ENCODE data around the gene GPR153. TPM values are rescaled to one million over a fixed set of nuclear protein-coding genes. Genes with fewer than 3 reads are reported as not detected.

GPR153 gene
- total RNA-seq, 2 donors from 2014 or later: 2.3 to 4.9 TPM

GRCh38 chr1:6275826-6276782 is 15.2 kb upstream of the GPR153 start:
- H3K27ac ChIP-seq: no peak overlapping the region
- H3K4me1 ChIP-seq: no peaks in the 10 kb centered on the region
- TF ChIP-seq POLR2A (IDR thresholded peaks at IDR 0.05): no peak
- no peak for TF ChIP-seq CTCF (IDR thresholded peaks at IDR 0.05)
- H3K9me3 ChIP-seq: no peaks in the 10 kb centered on the region
- no peak overlapping the region for H3K4me3 ChIP-seq
- ATAC-seq (peak; percentile 29), DNase-seq (peak in 3 of 4 donors; percentile 22 to 32 (median 30))
- no peaks in the 10 kb centered on the region for H3K36me3 ChIP-seq (replicated peaks in 1 of 2; ENCODE audit: insufficient read depth in 1 of 2, low read depth in 2 of 2)
- WGBS, 2 donors: 73 to 82% methylated on average over 28 to 35 of the region's 35 CpGs
- intact Hi-C loops (cut with DNase I): no loop called here
- no peaks in the 10 kb centered on the region for H3K27me3 ChIP-seq

GRCh38 chr1:6274622-6275139 is 13.8 kb upstream of the GPR153 start:
- H3K36me3 ChIP-seq (replicated peaks in 1 of 2; ENCODE audit: insufficient read depth in 1 of 2, low read depth in 2 of 2): no peaks in the 10 kb centered on the region
- 68 to 93% methylated on average over 2 to 16 of the region's 16 CpGs for WGBS, 2 donors
- DNase-seq (no peak), ATAC-seq (no peak)
- H3K4me3 ChIP-seq: no peak overlapping the region
- no peak for TF ChIP-seq POLR2A (IDR thresholded peaks at IDR 0.05)
- TF ChIP-seq CTCF (IDR thresholded peaks at IDR 0.05): no peak
- no peaks in the 10 kb centered on the region for H3K9me3 ChIP-seq
- intact Hi-C loops (cut with DNase I): no loop called here
- H3K4me1 ChIP-seq: no peaks in the 10 kb centered on the region
- H3K27ac ChIP-seq: no peak overlapping the region
- H3K27me3 ChIP-seq: no peaks in the 10 kb centered on the region

GRCh38 chr1:6274102-6274501 is 13.2 kb upstream of the GPR153 start:
- H3K27me3 ChIP-seq: no peaks in the 10 kb centered on the region
- no peak overlapping the region for H3K4me3 ChIP-seq
- no peaks in the 10 kb centered on the region for H3K9me3 ChIP-seq
- TF ChIP-seq CTCF (IDR thresholded peaks at IDR 0.05) (no peak), POLR2A (IDR thresholded peaks at IDR 0.05) (no peak)
- intact Hi-C loops (cut with DNase I): no loop called here
- H3K4me1 ChIP-seq: no peaks in the 10 kb centered on the region
- no peaks in the 10 kb centered on the region for H3K36me3 ChIP-seq (replicated peaks in 1 of 2; ENCODE audit: insufficient read depth in 1 of 2, low read depth in 2 of 2)
- H3K27ac ChIP-seq: no peak overlapping the region
- ATAC-seq (no peak), DNase-seq (no peak)
- 83 to 92% methylated on average over 1 to 11 of the region's 11 CpGs for WGBS, 2 donors

- intact Hi-C loops (cut with DNase I): no loop called here
- ATAC-seq (no peak), DNase-seq (no peak)
- no peak overlapping the region for H3K4me3 ChIP-seq
- no peaks in the 10 kb centered on the region for H3K27me3 ChIP-seq
- no peaks in the 10 kb centered on the region for H3K9me3 ChIP-seq
- H3K4me1 ChIP-seq: no peaks in the 10 kb centered on the region
- TF ChIP-seq POLR2A (IDR thresholded peaks at IDR 0.05): no peak
- no peak for TF ChIP-seq CTCF (IDR thresholded peaks at IDR 0.05)
- no peaks in the 10 kb centered on the region for H3K36me3 ChIP-seq (replicated peaks in 1 of 2; ENCODE audit: insufficient read depth in 1 of 2, low read depth in 2 of 2)
- 87 to 95% methylated on average over 18 of the region's 19 CpGs for WGBS, 2 donors
- no peak overlapping the region for H3K27ac ChIP-seq
Measured at GRCh38 chr1:6273380-6273891, 12.5 kb upstream of the GPR153 start.
